ENCODE data around the gene CFAP157. TPM values are rescaled to one million over a fixed set of nuclear protein-coding genes. Genes with fewer than 3 reads are reported as not detected.
A peak's percentile ranks its signal among the peaks of the same experiment; 100 is the strongest.

The CFAP157 gene
- total RNA-seq, 1 donor from 2014 or later: 0.24 TPM

DNA sequence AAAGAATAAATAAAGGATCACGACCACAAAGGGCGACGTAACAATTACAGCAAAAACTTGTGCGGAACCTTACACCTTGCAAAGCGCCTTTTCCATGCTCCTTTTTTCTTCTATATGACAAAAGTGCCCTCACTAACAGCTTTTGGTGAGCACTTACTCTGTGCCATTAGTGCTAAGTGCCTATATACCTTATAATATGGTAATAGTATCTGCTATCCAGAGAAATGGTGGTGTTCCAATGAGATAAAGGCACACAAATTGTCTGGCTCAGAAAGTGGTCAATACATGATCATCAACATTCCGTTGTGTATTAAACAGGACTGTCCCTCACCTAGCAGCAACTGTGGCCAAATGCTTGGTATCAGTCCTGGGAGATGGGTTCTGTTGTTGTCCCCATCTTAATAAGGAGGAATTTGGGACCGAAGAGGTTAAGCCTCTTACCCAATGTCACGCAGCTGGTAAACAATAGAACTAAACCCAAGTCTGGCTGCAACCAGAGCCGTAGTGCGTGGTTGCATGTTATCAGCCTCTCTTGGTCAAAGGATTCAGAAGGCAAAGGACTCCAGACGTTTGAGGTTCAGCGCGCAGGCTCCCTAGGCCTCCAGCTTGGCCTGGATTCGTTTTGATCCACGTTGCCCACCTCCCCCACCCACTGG lies 28.9 kb downstream of the CFAP157 start:
- TF ChIP-seq, protein P1, sequence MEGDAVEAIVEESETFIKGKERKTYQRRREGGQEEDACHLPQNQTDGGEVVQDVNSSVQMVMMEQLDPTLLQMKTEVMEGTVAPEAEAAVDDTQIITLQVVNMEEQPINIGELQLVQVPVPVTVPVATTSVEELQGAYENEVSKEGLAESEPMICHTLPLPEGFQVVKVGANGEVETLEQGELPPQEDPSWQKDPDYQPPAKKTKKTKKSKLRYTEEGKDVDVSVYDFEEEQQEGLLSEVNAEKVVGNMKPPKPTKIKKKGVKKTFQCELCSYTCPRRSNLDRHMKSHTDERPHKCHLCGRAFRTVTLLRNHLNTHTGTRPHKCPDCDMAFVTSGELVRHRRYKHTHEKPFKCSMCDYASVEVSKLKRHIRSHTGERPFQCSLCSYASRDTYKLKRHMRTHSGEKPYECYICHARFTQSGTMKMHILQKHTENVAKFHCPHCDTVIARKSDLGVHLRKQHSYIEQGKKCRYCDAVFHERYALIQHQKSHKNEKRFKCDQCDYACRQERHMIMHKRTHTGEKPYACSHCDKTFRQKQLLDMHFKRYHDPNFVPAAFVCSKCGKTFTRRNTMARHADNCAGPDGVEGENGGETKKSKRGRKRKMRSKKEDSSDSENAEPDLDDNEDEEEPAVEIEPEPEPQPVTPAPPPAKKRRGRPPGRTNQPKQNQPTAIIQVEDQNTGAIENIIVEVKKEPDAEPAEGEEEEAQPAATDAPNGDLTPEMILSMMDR (IDR thresholded peaks at IDR 0.05): no peak
- Mint-ChIP-seq H3K27ac (ENCODE audit: unreplicated experiment) (peak overlapping the region; percentile 84), H3K36me3 (ENCODE audit: unreplicated experiment) (peaks cover 6% of the 10 kb centered on the region), H3K9me3 (ENCODE audit: unreplicated experiment) (no peaks in the 10 kb centered on the region), H3K4me3 (ENCODE audit: unreplicated experiment) (peak overlapping the region; percentile 78), H3K27me3 (ENCODE audit: unreplicated experiment) (no peaks in the 10 kb centered on the region), H3K4me1 (ENCODE audit: unreplicated experiment) (peaks cover 11% of the 10 kb centered on the region)
- no peak for DNase-seq (ENCODE audit: extremely low spot score, unreplicated experiment)

DNA sequence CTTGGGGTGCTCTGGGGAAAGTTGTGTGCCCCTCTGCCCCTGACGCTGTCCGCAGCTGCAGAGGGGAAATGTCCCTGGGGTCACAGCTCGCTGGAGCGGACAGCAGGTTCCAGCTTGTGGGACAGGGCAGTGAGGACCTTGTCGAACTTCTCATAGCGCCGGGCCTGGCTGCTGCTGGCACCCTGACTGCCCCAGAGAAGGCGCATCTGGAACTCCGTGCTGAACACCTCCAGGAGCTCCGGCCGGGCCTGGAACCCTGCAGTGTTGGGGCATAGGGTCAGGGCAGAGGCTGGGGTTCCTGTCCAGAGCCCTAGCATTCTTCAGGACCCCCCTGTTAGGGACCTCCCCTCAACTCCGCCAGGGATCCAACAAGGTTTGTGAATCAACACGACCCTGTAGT lies 31.9 kb downstream of the CFAP157 start:
- Mint-ChIP-seq H3K4me3 (ENCODE audit: unreplicated experiment) (no peak overlapping the region), H3K36me3 (ENCODE audit: unreplicated experiment) (peaks cover 16% of the 10 kb centered on the region), H3K4me1 (ENCODE audit: unreplicated experiment) (peaks cover 10% of the 10 kb centered on the region), H3K9me3 (ENCODE audit: unreplicated experiment) (no peaks in the 10 kb centered on the region), H3K27ac (ENCODE audit: unreplicated experiment) (no peak overlapping the region), H3K27me3 (ENCODE audit: unreplicated experiment) (no peaks in the 10 kb centered on the region)
- TF ChIP-seq, protein P1 (IDR thresholded peaks at IDR 0.05): no peak
- no peak for DNase-seq (ENCODE audit: extremely low spot score, unreplicated experiment)

DNA sequence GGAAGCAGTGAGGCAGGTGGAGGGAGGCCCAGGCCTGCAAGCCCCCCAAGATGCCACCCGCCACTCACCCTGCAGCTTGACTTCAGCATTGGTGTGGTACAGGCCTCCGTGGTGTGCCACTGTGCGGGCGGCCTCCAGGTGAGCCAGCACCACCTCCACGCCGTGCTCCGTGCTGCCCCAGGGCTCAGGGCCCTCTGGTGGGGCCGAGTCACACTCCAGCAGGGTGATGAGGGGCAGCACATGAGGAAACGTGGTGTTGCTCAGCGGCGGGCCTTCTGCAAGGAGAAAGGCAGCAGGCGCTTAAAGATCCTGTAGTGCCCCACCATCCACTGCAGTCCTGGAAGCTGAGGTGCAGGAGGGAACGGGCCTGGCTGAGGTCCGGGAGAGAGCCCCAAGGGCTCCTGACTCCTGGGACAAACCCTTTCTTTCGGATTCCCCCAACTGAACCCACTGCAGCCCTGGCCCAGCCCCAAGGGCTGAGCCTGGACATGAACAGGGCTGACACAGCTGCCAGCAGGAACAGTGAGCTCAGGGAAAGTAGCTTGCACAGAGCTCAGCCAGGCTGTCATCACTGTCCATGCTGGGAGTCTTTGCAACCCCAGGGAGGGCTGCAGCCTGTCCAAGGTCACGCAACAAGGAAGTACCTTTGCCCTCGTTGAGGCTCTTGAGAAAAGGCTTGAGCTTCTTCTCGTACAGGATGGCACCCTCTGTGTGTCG lies 33.0 kb downstream of the CFAP157 start:
- TF ChIP-seq, protein P1 (IDR thresholded peaks at IDR 0.05): no peak
- Mint-ChIP-seq H3K4me1 (ENCODE audit: unreplicated experiment) (peaks cover 2% of the 10 kb centered on the region), H3K4me3 (ENCODE audit: unreplicated experiment) (no peak overlapping the region), H3K27ac (ENCODE audit: unreplicated experiment) (no peak overlapping the region), H3K9me3 (ENCODE audit: unreplicated experiment) (no peaks in the 10 kb centered on the region), H3K27me3 (ENCODE audit: unreplicated experiment) (no peaks in the 10 kb centered on the region), H3K36me3 (ENCODE audit: unreplicated experiment) (peaks cover 16% of the 10 kb centered on the region)
- no peak for DNase-seq (ENCODE audit: extremely low spot score, unreplicated experiment)

DNA sequence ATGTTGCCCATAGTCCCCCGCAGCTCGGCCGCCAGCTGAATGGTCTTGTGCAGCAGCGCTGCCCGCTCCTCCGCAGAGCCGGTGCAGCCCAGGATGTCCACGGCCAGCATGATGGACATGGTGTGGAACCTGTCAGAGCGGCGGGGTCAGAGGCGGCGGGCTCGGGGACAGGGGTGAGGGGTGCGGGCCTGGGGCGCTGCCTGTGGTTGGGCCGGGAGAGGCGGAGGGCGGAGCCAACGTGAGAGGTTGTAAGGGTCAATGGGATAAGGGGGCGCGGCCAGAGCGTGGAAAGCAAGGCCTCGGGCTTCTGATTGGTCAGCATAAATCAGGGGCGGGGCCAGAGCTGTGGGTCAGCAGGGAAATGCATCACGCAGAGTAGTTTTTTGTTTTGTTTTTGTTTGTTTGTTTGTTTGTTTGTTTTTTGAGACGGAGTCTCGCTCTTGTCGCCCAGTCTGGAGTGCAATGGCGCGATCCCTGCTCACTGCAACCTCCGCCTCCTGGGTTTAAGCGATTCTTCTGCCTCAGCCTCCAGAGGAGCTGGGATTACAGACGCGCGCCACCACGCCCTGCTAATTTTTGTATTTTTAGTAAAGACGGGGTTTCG lies 35.1 kb downstream of the CFAP157 start:
- no peak overlapping the region for H3K27ac Mint-ChIP-seq (ENCODE audit: unreplicated experiment)
- H3K9me3 Mint-ChIP-seq (ENCODE audit: unreplicated experiment): no peaks in the 10 kb centered on the region
- H3K4me1 Mint-ChIP-seq (ENCODE audit: unreplicated experiment): no peaks in the 10 kb centered on the region
- no peak for DNase-seq (ENCODE audit: extremely low spot score, unreplicated experiment)
- TF ChIP-seq, protein P1 (IDR thresholded peaks at IDR 0.05): no peak
- no peaks in the 10 kb centered on the region for H3K27me3 Mint-ChIP-seq (ENCODE audit: unreplicated experiment)
- no peak overlapping the region for H3K4me3 Mint-ChIP-seq (ENCODE audit: unreplicated experiment)
- H3K36me3 Mint-ChIP-seq (ENCODE audit: unreplicated experiment): peaks cover 17% of the 10 kb centered on the region
